Loucy (cell line): ENCODE measurements around the gene LY6G5B.

Experiments used
- H2AFZ ChIP-seq: fragments of 200-600 bp; sonication (generic); 2 replicates; pipeline ENCODE4 v1.6.0; 2016; ENCODE audit warnings: antibody characterized with exemption, mild to moderate bottlenecking, low read length, moderate library complexity
- H3F3A ChIP-seq: fragments of 200-600 bp; 2 replicates; pipeline ENCODE4 v1.6.0; 2016; ENCODE audit warnings: antibody characterized with exemption, low read depth, mild to moderate bottlenecking
- H3K27me3 ChIP-seq: fragments of 200-600 bp; sonication (generic); 2 replicates; pipeline ENCODE4 v1.6.1; 2014; ENCODE audit warnings: low read length, mild to moderate bottlenecking; ENCODE audit not compliant: insufficient read depth, poor library complexity, severe bottlenecking
- H3K36me3 ChIP-seq: fragments of 200-600 bp; sonication (generic); 2 replicates; pipeline ENCODE4 v1.6.1; 2016; ENCODE audit warnings: low read length; ENCODE audit not compliant: insufficient read depth
- H3K4me1 ChIP-seq: fragments of 200-600 bp; sonication (generic); 2 replicates; pipeline ENCODE4 v1.5.1; 2014; ENCODE audit warnings: low read length, mild to moderate bottlenecking; ENCODE audit not compliant: insufficient read depth, poor library complexity, severe bottlenecking
- H3K4me2 ChIP-seq: fragments of 200-600 bp; sonication (generic); 2 replicates; pipeline ENCODE4 v1.6.0; 2014; ENCODE audit warnings: antibody characterized with exemption, low read length, low read depth, mild to moderate bottlenecking; ENCODE audit not compliant: poor library complexity, severe bottlenecking
- H3K4me3 ChIP-seq: fragments of 200-600 bp; sonication (generic); 2 replicates; pipeline ENCODE4 v1.5.1; 2014; ENCODE audit warnings: low read length, mild to moderate bottlenecking, mixed read lengths; ENCODE audit not compliant: poor library complexity, severe bottlenecking
- H3K79me2 ChIP-seq: fragments of 200-600 bp; sonication (generic); 2 replicates; pipeline ENCODE4 v1.6.1; 2014; ENCODE audit warnings: low read length; ENCODE audit not compliant: insufficient read depth
- H3K9ac ChIP-seq: fragments of 200-600 bp; sonication (generic); 2 replicates; pipeline ENCODE4 v1.6.0; 2014; ENCODE audit warnings: mild to moderate bottlenecking, low read depth, low read length, moderate library complexity; ENCODE audit not compliant: poor library complexity, severe bottlenecking
- H3K9me2 ChIP-seq: fragments of 200-600 bp; sonication (generic); replicated peaks from 2 replicates; pipeline ENCODE4 v1.6.1; 2016; ENCODE audit warnings: low read depth, low read length, mixed read lengths
- H3K9me3 ChIP-seq: fragments of 200-600 bp; sonication (generic); 2 replicates; pipeline ENCODE4 v1.6.1; 2014; ENCODE audit warnings: mild to moderate bottlenecking, antibody characterized with exemption, low read length, low read depth; ENCODE audit not compliant: insufficient read depth
- H4K20me1 ChIP-seq: fragments of 200-600 bp; sonication (generic); 2 replicates; pipeline ENCODE4 v1.6.0; 2014; ENCODE audit warnings: antibody characterized with exemption, low read length, mild to moderate bottlenecking; ENCODE audit not compliant: insufficient read depth, poor library complexity, severe bottlenecking
- EZH2phosphoT487 ChIP-seq: fragments of 200-600 bp; IDR thresholded peaks from 2 replicates; pipeline ENCODE4 v1.6.1; 2018; ENCODE audit warnings: antibody characterized with exemption, mild to moderate bottlenecking, moderate library complexity, borderline replicate concordance
- TF ChIP-seq, protein P1 (sequence below): fragments of 200-600 bp; sonication (generic); conservative IDR thresholded peaks from 2 replicates; pipeline ENCODE4 v1.5.1; 2014; ENCODE audit warnings: mild to moderate bottlenecking, antibody characterized with exemption, low read length

Gene LY6G5B

DNA sequence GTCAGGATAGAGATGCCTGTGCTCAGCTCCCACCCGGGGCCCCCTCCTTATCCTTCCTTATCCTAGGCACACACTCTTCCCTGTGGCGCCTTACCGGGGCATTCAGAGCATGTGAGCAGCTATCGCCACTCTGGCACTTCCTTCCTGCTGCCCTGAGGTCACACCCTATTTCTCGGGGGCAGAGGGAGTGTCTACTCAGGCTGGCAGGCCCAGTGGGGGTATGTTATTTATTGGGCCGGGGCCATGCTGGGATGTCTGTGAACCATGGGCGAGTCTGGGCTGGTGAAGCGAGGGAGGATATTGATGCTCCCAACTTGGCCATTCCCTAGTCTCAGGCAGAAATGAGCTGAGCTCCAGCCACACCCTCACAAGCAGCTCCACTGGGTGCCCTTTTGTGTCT lies 41.5 kb downstream of the LY6G5B start:
- Histone ChIP-seq H2AFZ (peak overlapping the region; percentile 47; the same call in 1 of the 2 replicates), H3K36me3 (no peaks in the 10 kb centered on the region), H3K9me2 (no peaks in the 10 kb centered on the region), H3K79me2 (no peaks in the 10 kb centered on the region), H3K4me3 (no peak overlapping the region), H3K27me3 (no peaks in the 10 kb centered on the region), H3K4me1 (peaks cover 40% of the 10 kb centered on the region), H3F3A (no peaks in the 10 kb centered on the region), H3K4me2 (peak overlapping the region; percentile 19), H3K9me3 (no peaks in the 10 kb centered on the region), H3K9ac (peak overlapping the region; percentile 37), H4K20me1 (no peaks in the 10 kb centered on the region)
- no peak for TF ChIP-seq EZH2phosphoT487
- TF ChIP-seq, protein P1, sequence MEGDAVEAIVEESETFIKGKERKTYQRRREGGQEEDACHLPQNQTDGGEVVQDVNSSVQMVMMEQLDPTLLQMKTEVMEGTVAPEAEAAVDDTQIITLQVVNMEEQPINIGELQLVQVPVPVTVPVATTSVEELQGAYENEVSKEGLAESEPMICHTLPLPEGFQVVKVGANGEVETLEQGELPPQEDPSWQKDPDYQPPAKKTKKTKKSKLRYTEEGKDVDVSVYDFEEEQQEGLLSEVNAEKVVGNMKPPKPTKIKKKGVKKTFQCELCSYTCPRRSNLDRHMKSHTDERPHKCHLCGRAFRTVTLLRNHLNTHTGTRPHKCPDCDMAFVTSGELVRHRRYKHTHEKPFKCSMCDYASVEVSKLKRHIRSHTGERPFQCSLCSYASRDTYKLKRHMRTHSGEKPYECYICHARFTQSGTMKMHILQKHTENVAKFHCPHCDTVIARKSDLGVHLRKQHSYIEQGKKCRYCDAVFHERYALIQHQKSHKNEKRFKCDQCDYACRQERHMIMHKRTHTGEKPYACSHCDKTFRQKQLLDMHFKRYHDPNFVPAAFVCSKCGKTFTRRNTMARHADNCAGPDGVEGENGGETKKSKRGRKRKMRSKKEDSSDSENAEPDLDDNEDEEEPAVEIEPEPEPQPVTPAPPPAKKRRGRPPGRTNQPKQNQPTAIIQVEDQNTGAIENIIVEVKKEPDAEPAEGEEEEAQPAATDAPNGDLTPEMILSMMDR = no peak

DNA sequence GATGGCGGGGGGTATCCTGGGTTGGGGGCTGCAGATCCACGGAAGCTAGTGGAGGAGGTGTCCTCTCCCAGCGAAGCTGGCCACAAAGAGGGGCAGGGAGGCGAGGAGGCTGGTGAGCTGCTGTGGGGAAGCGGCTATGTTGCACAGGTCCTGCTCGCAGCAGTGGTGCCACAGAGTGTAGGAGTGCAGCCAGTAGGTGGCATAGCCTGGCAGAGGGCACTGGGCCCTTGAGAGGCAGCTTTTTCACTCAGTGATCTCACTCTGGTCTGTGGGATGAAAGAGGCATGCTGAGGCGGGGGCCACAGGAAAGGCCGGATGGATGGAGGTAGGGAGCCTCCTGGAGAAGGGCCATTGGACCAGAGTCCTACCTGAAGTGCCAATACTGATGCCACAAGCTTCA lies 42.5 kb downstream of the LY6G5B start:
- no peaks in the 10 kb centered on the region for H3K9me3 ChIP-seq
- no peak overlapping the region for H3K4me2 ChIP-seq
- H3K4me1 ChIP-seq = peaks cover 40% of the 10 kb centered on the region
- no peaks in the 10 kb centered on the region for H3K79me2 ChIP-seq
- no peak overlapping the region for H2AFZ ChIP-seq
- H3K4me3 ChIP-seq = no peak overlapping the region
- no peaks in the 10 kb centered on the region for H3K36me3 ChIP-seq
- no peaks in the 10 kb centered on the region for H4K20me1 ChIP-seq
- no peak for TF ChIP-seq EZH2phosphoT487
- TF ChIP-seq, protein P1 = peak; percentile 59
- no peaks in the 10 kb centered on the region for H3K9me2 ChIP-seq
- H3K27me3 ChIP-seq = no peaks in the 10 kb centered on the region
- H3F3A ChIP-seq = no peaks in the 10 kb centered on the region
- peak overlapping the region; percentile 3 for H3K9ac ChIP-seq

DNA sequence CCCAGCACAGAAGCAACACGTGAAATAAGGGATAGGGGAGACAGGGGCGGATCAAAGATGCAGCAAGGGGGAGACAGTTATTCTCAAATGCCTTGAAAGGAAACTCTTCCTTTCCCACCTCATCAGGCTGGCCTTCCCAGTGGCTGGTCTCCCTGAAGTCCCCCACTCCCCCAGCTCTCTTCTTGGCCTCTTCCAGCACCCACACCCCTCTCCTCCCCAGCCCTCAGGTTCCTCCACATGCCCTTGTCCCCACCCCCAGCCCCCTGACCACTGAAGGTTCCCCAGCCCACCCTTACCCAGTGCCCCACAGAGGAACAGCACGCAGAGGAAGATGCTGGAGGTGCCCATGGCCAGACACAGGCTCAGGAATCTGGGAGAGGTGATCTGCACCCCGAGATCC lies 43.7 kb downstream of the LY6G5B start:
- H3K9me3 ChIP-seq = no peaks in the 10 kb centered on the region
- H2AFZ ChIP-seq = no peak overlapping the region
- no peaks in the 10 kb centered on the region for H4K20me1 ChIP-seq
- no peaks in the 10 kb centered on the region for H3F3A ChIP-seq
- no peak overlapping the region for H3K4me3 ChIP-seq
- H3K36me3 ChIP-seq = no peaks in the 10 kb centered on the region
- H3K9me2 ChIP-seq = no peaks in the 10 kb centered on the region
- no peak overlapping the region for H3K4me2 ChIP-seq
- TF ChIP-seq, protein P1 = no peak
- TF ChIP-seq EZH2phosphoT487 = no peak
- H3K27me3 ChIP-seq = no peaks in the 10 kb centered on the region
- H3K9ac ChIP-seq = peak overlapping the region; percentile 52
- no peaks in the 10 kb centered on the region for H3K79me2 ChIP-seq
- peaks cover 40% of the 10 kb centered on the region for H3K4me1 ChIP-seq
